OCI-LY3 (cell line): ENCODE results near the gene NRXN3.
"Not testable (repeated sequence)": the region's sequence is repeated elsewhere in the genome, so short reads cannot be mapped to it uniquely, and the experiment has no call there.

ENCODE experiments used
- H2AFZ ChIP-seq: fragments of 200-600, 300-600 bp; shearing (Covaris generic); 2 replicates; pipeline ENCODE4 v1.6.0; 2014; ENCODE audit warnings: antibody characterized with exemption, low read depth, low read length
- H3K27ac ChIP-seq: fragments of 200-600, 300-600 bp; sonication (generic); 2 replicates; pipeline ENCODE4 v1.5.1; 2014; ENCODE audit warnings: mild to moderate bottlenecking, low read length, moderate library complexity, mixed read lengths
- H3K27me3 ChIP-seq: fragments of 200-600, 300-600 bp; sonication (generic); 2 replicates; pipeline ENCODE4 v1.6.1; 2014; ENCODE audit warnings: low read depth, low read length, mixed read lengths
- H3K36me3 ChIP-seq: fragments of 200-600, 300-600 bp; sonication (generic); replicated peaks from 2 replicates; pipeline ENCODE3; 2014; ENCODE audit warnings: low read depth, low read length, mixed read lengths
- H3K4me1 ChIP-seq: fragments of 300-600, 200-600 bp; sonication (generic); 2 replicates; pipeline ENCODE4 v1.6.1; 2014; ENCODE audit warnings: low read length, mixed read lengths
- H3K4me2 ChIP-seq: fragments of 200-600, 300-600 bp; sonication (generic); 2 replicates; pipeline ENCODE4 v1.6.1; 2014; ENCODE audit warnings: low read length, mixed read lengths
- H3K4me3 ChIP-seq: fragments of 300-600, 200-600 bp; sonication (generic); 2 replicates; pipeline ENCODE4 v1.5.1; 2014; ENCODE audit warnings: antibody characterized with exemption, mild to moderate bottlenecking, low read length, moderate library complexity
- H3K79me2 ChIP-seq: fragments of 300-600, 200-600 bp; shearing (Covaris generic); 2 replicates; pipeline ENCODE4 v1.6.1; 2014; ENCODE audit warnings: mild to moderate bottlenecking, low read length, mixed read lengths
- H3K9ac ChIP-seq: fragments of 300-600, 200-600 bp; shearing (Covaris generic); 2 replicates; pipeline ENCODE4 v1.6.0; 2014; ENCODE audit warnings: mild to moderate bottlenecking, low read length, moderate library complexity
- H3K9me3 ChIP-seq: fragments of 200-600, 300-600 bp; shearing (Covaris generic); 2 replicates; pipeline ENCODE4 v1.6.1; 2014; ENCODE audit warnings: low read length, mixed read lengths; ENCODE audit not compliant: insufficient read depth
- H4K20me1 ChIP-seq: fragments of 200-600, 300-600 bp; sonication (generic); 2 replicates; pipeline ENCODE4 v1.6.1; 2016; ENCODE audit warnings: low read length, mixed read lengths; ENCODE audit not compliant: insufficient read depth
- EZH2phosphoT487 ChIP-seq: fragments of 200-600 bp; shearing (Covaris generic); IDR thresholded peaks from 2 replicates; pipeline ENCODE4 v1.6.1; 2018; ENCODE audit warnings: antibody characterized with exemption, mixed run types, low read depth
- TF ChIP-seq, protein P1 (sequence below): fragments of 200-600, 300-600 bp; sonication (generic); IDR thresholded peaks from 2 replicates; pipeline ENCODE4 v1.5.1; 2014; ENCODE audit warnings: antibody characterized with exemption, low read length, low read depth

The NRXN3 gene

DNA sequence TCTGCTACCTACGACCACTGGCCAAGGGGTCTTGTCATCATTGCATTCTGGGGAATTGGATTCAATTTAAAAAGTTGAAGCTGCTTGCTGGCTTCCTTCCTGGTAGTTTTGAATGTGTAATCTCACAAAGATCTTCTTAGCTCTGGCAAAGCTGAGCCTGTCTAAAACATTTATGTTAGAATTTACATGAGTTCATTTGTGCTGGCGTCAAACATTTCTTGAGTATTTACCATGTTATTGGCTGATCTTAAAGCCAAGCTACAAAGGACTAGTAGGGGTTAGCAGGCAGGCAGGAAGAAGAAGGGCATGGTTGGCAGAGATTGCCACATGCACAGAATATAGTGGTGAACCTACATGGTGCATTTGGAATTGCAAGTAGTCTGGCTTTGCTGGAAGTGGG, 1596.3 kb downstream of the NRXN3 start:
- H3K79me2 ChIP-seq: no peaks in the 10 kb centered on the region
- H3K9ac ChIP-seq: no peak overlapping the region
- H3K4me3 ChIP-seq: no peak overlapping the region
- no peak for TF ChIP-seq EZH2phosphoT487
- TF ChIP-seq, protein P1, sequence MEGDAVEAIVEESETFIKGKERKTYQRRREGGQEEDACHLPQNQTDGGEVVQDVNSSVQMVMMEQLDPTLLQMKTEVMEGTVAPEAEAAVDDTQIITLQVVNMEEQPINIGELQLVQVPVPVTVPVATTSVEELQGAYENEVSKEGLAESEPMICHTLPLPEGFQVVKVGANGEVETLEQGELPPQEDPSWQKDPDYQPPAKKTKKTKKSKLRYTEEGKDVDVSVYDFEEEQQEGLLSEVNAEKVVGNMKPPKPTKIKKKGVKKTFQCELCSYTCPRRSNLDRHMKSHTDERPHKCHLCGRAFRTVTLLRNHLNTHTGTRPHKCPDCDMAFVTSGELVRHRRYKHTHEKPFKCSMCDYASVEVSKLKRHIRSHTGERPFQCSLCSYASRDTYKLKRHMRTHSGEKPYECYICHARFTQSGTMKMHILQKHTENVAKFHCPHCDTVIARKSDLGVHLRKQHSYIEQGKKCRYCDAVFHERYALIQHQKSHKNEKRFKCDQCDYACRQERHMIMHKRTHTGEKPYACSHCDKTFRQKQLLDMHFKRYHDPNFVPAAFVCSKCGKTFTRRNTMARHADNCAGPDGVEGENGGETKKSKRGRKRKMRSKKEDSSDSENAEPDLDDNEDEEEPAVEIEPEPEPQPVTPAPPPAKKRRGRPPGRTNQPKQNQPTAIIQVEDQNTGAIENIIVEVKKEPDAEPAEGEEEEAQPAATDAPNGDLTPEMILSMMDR: no peak
- H3K27ac ChIP-seq: no peak overlapping the region
- no peak overlapping the region for H3K4me2 ChIP-seq
- no peak overlapping the region for H2AFZ ChIP-seq
- H4K20me1 ChIP-seq: no peaks in the 10 kb centered on the region
- no peaks in the 10 kb centered on the region for H3K36me3 ChIP-seq
- H3K4me1 ChIP-seq: no peaks in the 10 kb centered on the region
- no peaks in the 10 kb centered on the region for H3K27me3 ChIP-seq
- H3K9me3 ChIP-seq: no peaks in the 10 kb centered on the region

DNA sequence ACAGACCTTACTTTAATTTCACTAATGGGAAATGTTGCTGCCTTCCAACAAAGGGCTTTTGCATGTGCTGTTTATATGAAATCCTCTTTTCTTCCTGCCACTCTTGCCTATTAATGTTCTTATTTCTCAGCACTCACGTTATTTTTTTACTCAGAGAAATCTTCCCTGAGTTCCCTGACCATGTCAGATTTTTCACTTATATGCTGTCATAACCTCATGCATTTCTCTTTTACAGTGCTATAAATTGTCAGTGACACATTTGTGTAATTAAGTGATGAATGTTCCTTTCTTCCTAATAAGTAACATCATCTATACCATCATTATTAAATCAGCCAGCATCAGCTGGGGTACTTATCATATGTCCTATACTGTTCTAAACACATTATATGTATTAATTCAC, 1597.1 kb downstream of the NRXN3 start:
- Histone ChIP-seq H4K20me1 (no peaks in the 10 kb centered on the region), H3K4me3 (no peak overlapping the region), H3K4me1 (no peaks in the 10 kb centered on the region), H3K36me3 (no peaks in the 10 kb centered on the region), H3K79me2 (no peaks in the 10 kb centered on the region), H3K9ac (no peak overlapping the region), H3K27me3 (no peaks in the 10 kb centered on the region), H3K4me2 (no peak overlapping the region), H3K9me3 (no peaks in the 10 kb centered on the region), H3K27ac (no peak overlapping the region), H2AFZ (no peak overlapping the region)
- TF ChIP-seq EZH2phosphoT487: no peak
- TF ChIP-seq, protein P1: no peak

DNA sequence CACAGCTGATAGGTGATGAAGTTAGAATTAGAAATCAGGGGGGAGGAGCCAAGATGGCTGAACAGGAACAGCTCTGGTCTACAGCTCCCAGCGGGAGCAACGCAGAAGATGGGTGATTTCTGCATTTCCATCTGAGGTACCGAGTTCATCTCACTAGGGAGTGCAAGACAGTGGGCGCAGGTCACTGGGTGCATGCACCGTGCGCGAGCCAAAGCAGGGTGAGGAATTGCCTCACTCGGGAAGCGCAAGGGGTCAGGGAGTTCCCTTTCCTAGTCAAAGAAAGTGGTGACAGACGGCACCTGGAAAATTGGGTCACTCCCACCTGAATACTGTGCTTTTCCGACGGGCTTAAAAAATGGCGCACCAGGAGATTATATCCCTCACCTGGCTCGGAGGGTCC, 1597.5 kb downstream of the NRXN3 start:
- not testable (repeated sequence) for H3K9ac ChIP-seq, H3K27me3 ChIP-seq, H3K36me3 ChIP-seq, H3K79me2 ChIP-seq, H4K20me1 ChIP-seq, H2AFZ ChIP-seq, H3K9me3 ChIP-seq, H3K27ac ChIP-seq, H3K4me3 ChIP-seq, H3K4me1 ChIP-seq, H3K4me2 ChIP-seq

DNA sequence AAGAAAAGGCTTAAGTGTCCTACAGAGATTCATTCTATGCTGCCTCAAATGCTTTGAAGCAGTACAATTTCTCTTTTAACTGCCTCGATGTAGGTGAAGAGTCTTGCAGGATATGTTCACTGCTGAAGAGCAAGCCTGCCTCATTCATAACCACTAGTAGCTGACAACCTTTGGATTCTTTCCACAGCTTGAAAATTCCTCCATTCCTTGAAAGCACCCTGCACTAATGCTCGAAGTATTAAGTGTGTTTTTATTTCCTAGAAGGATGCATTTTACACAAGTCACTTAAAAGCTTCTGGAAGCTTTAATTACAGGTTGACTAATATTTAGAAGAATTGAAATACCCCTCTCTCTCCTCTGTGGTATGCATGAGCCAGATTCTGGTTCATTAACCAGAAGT, 1611.7 kb downstream of the NRXN3 start:
- Histone ChIP-seq H3K27ac (no peak overlapping the region), H2AFZ (no peak overlapping the region), H3K9me3 (no peaks in the 10 kb centered on the region)

More for the DNA sequence above, 1611.7 kb downstream of the NRXN3 start:
- no peaks in the 10 kb centered on the region for H3K4me1 ChIP-seq
- H3K36me3 ChIP-seq: no peaks in the 10 kb centered on the region
- H3K4me3 ChIP-seq: no peak overlapping the region
- no peaks in the 10 kb centered on the region for H4K20me1 ChIP-seq
- H3K9ac ChIP-seq: no peak overlapping the region
- H3K27me3 ChIP-seq: no peaks in the 10 kb centered on the region
- TF ChIP-seq, protein P1: no peak
- no peak overlapping the region for H3K4me2 ChIP-seq
- H3K79me2 ChIP-seq: no peaks in the 10 kb centered on the region
